UCSD-AML1 (cell line): ENCODE data around the gene AKR7A3.
A peak's percentile ranks its signal among the peaks of the same experiment; 100 is the strongest.
"Not testable (repeated sequence)": the region's sequence is repeated elsewhere in the genome, so short reads cannot be mapped to it uniquely, and the experiment has no call there.

Experiments used
- DNase-seq: peaks from one replicate; lab custom pipeline; 2025; ENCODE audit not compliant: unreplicated experiment; lab: John Stamatoyannopoulos, UW

AKR7A3 gene

DNA sequence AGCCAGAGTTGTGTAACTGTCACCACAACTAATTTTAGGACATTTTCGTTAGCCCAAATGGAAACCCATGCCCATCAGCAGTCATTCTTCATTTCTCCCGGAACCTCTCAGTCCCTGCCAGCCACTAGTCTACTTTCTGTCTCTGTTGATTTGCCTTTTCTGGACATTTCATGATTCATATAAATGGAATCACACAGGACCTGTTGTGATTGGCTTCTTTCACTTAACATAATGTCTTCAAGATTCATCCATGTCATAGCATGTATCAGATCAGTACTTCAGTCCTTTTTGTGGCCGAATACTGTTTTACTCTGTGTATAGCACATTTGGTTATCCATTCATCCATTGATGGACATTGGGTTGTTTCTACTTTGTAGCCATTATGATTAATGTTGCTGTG lies 30.6 kb upstream of the AKR7A3 start:
- no peak for DNase-seq

DNA sequence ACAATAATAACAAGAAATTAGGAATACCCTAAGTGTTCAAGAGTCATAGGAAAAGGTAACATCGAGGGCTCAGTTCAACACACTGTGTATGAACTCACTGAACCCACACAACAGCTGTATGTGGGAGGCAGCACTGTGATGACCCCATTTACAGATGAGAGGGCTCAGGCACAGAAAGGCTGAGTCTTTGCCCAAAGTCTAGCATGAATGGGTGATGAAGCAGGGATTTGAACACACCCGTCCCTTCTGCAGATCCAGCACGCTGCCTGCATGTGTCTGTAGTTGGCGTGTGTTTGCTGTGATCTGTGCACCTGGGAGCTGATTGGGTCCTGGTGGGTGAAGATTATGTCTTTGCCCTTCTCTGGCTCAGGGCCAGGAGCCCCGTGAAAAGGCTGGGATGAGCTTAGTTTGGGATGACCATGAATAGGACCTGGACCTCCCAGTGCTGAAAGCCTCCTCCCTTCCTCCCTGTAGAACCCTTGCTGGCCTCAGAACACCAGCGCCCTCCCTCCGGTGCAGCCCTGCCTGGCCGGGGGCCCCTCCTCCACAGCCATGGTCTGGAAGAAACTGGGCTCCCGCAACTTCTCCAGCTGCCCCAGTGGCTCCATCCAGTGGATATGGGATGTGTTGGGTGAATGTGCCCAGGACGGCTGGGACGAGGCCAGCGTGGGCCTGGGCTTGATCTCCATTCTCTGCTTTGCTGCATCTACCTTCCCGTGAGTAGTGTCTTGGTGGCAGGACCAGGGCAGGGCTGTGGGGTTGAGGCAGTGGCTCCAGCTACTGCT lies 28.7 kb upstream of the AKR7A3 start:
- DNase-seq: no peak

DNA sequence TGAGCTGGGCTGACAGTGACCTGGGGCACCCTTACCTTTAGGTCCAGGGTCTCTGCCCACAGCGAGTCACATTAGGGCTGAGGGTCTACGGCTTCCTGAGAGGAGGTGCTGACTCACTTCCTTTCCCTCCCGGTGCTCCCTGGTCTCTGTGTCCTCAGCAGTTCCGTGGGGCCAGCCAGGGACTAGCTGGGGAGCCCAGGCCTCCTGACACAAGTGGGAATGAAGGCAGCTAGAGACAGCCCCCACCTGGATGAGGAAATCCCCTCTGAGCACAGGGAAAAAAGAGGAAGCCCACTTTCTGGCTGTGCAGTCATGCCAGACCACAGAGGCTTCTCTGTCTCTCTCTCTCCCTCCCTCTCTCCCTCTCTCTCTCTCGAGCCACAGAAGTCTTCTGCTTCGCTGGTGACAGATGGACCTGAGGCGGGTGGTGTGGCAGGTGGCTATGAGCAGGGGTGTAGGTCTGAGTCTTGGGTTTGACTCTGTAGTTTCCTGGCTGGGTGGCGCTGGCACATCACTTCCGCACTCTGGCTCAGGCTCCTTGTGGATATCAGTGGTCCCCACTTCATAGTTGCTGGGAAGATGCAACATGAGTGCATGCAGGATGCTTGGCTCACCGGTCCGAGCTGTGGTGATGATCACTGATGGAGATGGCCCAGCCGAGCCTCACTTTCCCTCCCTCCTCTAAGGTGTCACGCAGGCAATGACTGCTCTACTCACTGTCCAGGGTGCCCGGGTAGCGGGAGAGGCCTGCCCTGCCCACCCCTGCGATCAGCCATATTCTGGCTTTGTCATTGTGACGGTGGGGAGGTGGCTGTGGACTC lies 27.0 kb upstream of the AKR7A3 start:
- DNase-seq: peak; percentile 58

DNA sequence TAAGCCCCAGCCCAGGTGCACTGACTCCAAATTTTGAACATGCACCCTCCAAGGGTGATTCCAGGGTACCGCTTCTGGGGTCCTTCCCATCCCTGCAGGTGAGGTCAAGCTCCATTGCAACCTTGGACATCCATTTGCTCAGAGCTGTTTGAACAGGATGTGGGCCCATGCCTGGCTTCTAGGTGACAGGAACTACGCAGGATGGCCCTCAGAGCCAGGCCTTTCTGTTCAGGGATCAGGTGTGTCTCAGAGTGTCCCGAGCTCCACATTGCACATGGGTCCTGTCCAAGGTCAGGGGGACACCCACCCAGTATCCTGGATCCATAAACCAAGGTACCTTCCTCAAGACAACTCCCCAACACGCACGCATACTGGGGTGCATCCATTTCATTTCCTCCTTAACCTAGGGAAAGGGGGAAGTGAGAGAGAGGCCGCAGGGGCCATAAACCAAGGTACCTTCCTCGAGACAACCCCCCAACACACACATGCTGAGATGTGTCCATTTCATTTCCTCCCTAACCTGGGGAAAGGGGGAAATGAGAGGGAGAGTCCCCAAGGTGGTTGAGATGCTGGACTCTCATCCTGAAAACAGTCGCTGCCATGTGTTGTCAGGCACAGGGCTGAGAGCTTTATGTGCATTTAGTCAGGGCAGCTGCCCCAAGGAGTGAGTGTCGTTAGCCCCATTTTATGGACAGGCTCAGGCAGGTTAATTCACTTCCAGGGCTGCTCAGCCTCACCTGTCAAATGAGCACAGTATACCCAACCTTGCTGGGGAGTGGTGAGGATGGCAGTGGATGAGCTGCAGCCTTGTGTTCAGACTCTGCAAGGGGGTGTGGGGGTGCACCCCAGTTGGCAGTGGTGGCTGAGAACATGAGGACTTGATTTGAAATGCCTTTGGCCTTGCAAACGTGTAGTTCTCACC lies 25.7 kb upstream of the AKR7A3 start:
- DNase-seq: no peak

DNA sequence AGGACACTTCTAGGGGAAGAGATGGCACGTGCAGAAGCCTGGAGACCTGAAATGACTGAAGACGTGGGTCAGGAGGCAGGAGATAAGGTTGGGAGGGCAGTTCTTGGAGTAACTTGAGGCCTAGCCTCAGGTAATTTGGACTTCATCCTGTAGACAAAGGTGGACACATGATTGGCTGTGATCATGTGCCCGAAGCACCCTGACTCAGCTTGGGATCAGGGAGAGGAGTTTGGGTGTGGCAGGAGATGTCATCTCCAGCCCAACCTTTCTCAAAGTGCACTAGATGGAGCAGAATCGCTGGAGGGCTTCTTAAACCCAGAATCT lies 25.0 kb upstream of the AKR7A3 start:
- no peak for DNase-seq

DNA sequence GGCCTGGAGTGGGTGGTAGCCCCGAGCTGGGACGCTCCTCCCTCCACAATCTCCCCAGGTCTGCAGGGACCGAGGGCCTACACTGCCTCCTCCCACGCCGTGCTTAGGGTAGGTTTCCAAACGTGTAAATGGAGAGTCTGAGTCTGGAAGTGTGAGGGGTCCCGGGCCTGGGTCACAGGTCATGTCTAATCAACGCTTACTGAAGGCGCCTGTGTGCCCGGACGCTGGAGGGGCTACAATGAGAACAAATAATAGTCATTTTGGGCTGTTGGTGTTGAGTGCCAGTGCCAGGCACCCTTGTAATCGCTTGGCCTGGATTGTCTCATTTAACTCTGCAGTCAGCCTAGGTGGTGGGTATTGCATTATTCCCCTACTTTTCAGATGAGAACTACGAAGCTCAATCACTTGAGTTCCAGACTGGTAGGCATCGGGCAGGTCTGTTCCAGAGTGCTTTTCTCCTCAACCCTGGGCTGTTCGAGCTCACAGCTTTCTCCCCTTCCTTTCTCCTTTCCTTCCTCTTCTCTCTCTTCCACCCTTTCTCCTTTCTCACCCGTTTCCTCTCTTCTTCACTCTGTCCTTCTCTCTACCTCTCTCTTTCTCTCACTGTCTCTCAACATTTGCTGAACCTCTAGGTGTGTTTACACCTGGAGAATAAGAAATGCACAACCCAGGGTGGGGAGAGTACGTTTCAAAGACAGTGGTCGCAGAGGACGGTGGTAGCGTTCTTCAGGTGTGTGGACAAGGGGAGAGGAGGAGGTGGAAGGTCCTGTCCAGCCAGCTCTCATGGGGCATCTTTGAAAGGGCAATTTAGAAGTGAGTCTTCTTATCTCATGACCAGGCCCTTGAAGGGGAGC lies 24.4 kb upstream of the AKR7A3 start:
- peak; percentile 50 for DNase-seq

DNA sequence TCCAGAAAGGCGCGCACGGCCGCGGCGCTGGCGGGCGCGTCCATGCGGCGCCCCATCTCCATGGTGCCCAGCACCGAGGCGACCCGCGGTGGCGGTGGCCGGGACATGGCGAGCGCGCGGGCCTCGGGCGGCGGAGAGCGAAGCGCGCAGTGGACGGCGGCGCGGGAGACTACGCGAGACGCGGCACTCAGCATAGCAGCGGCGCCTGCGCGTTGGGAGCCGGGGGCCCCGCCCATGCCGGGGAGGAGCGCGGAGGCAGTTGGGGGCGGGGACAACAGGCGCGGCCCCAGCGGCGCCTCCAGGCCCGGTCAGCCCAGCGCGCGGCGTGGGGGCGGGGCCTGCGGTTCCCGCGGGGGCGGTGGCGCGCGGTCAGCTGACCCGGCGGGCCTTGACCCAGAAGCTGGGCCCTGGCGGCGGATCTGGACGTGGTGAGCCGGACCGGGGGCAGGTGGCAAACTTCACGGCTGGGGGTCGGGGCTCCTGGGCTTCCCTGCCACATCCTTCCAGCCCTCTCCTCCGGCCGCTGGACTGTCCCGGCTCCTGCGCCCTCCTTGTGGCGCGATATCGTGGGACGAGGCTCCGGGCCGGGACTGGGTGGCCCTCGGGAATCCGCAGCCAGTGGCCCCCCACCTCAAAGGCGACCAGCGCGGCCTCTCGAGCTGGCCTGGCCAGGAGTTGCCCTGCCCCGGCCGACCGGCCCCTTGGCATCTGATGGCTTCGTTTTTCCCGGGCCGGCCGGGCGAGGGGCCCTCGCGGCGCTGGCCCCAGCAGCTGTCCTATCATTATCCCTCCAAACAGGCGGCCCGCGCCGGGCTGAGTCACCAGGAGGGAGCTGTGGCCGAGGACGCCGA lies 23.6 kb upstream of the AKR7A3 start, which contains the start of the genes AKR7A2 and SLC66A1:
Gene AKR7A2 (minus strand): TSS at position 214 of the 851 bp plus-strand sequence. CDS start 20 bp downstream, at position 194.
Gene SLC66A1 (plus strand): TSS at position 396 of the 851 bp plus-strand sequence. CDS start 5,352 bp downstream, outside the sequence.
- peak; percentile 97 for DNase-seq

DNA sequence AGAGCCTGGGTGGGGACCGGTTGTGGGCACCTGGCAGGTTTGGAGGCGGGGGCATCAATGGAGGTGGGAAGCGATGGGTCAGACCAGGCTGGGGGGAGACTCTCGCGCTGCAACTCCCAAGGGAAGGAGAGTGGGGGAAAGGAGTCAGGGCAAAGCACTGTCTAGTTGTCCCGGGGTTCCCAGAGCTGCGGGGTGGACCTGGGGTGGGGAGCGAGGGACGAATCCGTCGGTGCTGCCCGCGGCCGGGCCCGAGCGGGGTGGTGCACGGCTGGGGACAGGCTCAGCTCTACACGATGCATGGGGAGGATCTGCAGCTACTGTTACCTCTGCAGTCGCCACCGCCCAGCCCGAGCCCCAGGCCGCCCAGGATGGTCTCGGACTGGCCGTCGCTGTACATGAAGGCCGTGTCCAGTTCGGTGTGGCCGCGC lies 22.9 kb upstream of the AKR7A3 start:
- no peak for DNase-seq

DNA sequence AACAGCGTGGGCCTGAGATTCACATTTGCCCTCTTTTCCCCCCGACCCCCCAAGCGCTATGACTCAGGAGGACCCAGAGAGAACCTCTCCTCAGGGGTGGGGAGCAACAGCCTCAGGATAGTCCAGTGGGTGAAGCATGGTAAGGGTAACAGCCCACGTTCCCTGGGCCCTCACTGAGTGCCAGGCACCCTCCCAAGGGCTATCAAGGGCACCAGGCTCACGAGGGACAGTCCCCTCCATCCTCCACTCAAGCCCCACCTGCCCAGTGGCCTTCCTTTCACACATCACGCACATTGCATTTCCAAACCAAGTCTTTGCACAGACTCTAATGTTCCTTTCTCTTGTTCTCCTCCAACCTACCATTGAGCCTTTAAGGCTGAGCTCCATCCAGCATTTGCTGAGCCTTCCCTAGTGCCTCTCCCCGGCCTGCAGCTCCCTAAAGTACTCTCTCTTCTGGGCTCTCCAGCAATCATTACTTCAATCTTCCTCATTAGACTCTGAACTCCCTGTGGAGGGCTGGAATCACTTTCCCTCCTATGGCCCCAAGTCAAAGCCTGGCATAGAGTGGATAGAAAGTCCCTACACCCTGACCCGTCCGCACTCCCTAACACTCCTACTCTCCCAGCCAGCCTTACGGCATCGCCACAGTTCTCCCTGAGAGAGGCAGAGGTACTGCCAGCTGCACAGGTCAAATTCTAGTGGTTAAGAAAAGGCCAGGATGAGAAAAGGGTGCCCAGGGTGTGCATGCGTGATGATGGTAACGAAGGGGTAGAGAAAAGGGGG lies 22.3 kb upstream of the AKR7A3 start:
- DNase-seq: no peak

DNA sequence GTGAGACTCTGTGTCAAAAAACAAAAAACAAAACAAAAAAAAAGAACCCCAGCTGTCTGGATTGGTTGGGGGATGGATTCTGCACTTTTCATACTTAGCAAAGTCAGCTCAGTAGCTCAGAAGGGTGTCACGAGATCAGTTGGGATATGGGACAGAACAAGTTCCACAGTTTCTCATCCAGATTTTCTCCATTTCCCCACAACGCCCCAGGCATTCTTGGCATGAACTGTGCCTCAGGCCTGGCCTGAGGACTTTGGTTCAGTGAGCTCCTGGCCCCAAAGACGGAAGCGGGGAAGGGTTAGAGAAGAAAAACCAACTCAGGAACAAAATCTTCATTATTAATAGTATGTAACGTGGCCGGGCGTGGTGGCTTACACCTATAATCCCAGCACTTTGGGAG lies 21.5 kb upstream of the AKR7A3 start:
- DNase-seq: no peak

DNA sequence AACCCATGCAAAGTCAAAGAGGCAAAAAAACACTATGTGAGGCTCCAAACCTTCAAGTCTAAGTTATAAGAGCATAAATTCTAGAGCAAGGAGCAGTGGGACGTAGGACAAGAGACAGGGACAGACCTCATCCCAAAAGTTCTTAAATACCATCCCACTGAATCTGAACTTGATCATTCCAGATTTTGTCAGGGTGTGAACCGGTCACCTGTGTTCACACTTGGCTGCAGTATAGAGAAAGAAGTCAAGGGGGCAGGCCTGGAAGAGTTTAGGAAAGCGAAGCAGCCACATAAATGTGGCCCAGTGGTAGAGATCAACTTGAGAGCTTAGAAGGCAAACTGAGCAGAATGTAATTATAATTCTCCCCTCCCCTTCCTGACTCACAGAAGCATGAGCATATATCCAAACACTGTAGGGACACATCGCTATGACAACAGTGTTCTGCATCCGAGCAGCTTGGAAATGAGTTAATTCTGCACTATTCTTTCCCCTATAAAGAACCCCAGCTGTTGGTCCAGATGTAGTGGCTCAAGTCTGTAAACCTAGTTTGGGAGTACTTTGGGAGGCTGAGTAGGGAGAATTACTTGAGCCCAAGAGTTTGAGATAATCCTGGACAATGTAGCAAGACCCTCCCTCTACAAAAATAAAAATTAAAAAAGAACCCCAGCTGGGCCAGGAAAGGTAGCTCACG lies 20.7 kb upstream of the AKR7A3 start:
- DNase-seq: no peak

DNA sequence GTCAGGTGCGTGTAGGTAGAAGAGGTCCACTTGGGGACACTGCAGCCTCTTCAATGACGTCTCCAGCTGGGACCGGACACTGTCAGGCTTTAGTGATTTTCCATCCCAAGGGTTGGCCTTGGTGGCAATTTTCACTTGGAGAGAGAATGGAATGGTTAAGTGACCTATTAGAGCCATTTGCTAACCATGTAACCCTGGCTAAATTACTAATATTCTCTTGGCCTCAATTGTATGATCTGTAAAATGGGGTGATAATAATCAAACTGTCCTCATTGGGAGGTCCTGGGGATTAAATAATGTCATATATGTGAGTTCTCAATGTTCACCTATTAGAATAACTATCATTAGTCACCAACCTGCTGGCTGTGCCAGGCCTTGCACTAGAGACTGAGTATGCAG lies 19.9 kb upstream of the AKR7A3 start:
- DNase-seq: no peak

DNA sequence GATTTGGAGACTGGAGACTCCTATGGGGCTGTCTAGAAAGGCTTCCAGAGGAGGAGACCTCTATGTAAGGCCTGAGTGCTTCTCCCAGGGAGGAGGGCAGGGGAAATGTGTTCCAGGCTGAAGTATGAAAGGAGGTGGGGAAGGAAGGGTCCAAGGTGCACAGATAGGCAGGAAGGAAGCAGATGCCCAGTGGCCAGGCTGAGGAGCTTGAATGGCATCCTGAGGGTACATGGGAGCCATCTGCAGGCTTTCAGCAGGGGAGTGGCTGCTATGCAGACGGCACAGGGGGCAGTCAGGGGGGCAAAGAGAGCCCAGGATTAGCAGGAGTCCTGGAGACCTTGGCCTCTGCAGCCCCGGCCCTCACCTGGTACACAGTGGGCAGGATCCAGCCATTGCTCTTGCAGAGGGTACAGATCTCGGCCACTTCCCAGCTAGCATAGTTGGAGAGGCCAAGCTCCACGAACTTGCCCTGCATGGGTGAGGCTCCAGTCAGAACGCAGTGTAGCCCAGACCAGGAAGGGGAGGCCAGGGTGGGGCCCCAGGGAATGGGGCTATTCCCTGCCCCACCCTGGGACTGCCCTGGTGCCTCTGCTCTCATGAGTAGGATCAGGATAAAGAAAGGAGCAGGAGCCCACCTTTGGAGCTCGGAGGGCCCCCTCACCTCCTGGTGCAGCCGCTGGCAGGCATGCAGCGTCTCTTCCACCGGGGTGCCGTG lies 19.4 kb upstream of the AKR7A3 start:
- no peak for DNase-seq

DNA sequence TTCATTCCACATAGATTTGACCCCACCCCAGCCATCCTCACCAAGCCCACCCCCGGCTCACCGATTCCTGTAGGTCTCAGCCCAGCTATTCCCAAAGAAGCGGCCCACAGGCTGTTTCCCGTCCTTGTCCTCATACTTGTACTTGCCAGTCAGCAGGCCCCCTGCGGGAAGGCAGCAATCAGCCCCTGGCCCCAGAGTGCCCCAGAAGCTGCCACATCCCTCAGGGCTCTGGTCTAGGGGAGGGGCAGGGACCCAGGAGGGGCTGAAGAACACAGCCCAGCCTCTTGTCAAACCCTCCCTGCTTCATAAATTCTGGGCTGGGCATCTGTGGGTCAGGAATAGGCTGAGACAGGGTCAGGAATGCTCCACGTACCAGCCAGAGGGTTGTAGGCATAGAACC lies 18.4 kb upstream of the AKR7A3 start:
- DNase-seq: no peak

DNA sequence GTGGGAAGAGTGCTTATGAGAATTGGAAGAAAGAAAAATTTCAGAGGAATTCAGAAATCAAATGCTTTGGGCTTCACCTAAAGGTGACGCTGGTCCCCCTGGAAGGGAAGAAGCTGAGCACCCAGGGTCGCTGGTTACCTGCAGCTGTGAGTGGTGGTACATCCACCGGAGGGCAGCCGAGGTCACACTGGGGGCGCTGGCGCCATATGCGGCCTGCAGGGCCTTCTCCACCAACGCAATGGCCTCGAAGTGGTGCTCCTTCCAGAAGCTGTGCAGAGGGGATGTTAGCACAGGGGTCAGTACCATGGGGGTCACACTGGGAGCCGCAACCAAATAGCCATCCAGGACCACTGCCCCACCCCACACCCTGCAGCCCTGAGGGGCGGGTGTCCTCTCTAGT lies 17.3 kb upstream of the AKR7A3 start:
- DNase-seq: no peak

DNA sequence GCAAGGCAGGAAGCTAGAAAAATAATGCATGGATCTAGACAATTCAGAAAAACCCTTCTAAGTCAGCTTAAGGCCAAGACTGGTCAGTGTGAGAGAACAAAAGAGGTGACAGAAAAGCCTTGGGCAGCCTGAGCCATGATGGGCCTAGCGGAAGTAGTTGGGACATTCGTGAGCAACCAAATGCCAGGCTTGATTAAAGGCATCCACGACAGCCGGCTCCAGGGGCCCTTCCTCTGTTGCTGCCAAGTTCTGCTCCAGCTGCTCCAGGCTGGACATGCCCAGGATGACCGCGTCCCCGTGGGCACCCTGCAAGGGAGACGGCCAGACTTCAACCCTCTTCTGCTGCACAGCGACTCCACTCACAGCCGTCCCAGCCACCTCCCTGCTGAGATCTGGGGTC lies 15.5 kb upstream of the AKR7A3 start:
- DNase-seq: not testable (repeated sequence)

DNA sequence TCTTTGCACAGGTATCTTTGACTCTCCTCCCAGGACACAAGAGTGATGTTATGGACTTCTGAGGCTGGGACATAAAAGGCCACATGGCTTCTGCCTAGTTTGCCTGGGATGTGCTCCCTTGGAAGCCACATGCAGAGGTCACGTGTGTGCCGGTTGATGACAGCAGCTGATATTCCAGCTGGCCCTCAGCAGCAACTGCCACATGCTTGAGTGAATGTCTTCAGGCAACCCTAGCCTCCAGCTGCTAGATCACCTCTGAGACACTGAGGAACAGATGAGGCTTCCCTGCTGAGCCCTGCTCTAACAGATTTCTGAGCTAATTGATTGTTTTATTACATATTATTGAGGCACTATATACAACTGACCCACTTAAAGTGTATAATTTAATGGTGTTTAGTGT lies 11.6 kb upstream of the AKR7A3 start:
- no peak for DNase-seq
